Cardiac fibroblast (primary cell): ENCODE results near the gene CCDC71.

Source experiments
- DNase-seq, 2 donors: peaks; one replicate each; pipeline versions ENCODE4 v3.0.0 to v3.0.0-alpha.2; 2010; ENCODE audit warnings: low read depth in 2 of 2
- H3K4me3 ChIP-seq, 2 donors: replicated peaks in 1 of 2; 1 replicate in 1 of 2; 2 replicates in 1 of 2; pipeline ENCODE4 v1.5.1; 2011; ENCODE audit warnings: low read depth in 2 of 2, low read length in 2 of 2, mild to moderate bottlenecking in 2 of 2, moderate library complexity in 1 of 2
- CTCF ChIP-seq: IDR thresholded peaks from one replicate; pipeline ENCODE4 v1.5.1; 2011; ENCODE audit warnings: low read depth, mild to moderate bottlenecking, low read length, inconsistent platforms

The CCDC71 gene

GRCh38 chr3:49198161-49198560 lies 32.0 kb upstream of the CCDC71 start:
- no peak for TF ChIP-seq CTCF
- no peak overlapping the region for H3K4me3 ChIP-seq
- DNase-seq: no peak

- DNase-seq: no peak
- H3K4me3 ChIP-seq: no peak overlapping the region
- no peak for TF ChIP-seq CTCF
Measured at GRCh38 chr3:49191741-49192140, 25.6 kb upstream of the CCDC71 start.

- TF ChIP-seq CTCF: no peak
- H3K4me3 ChIP-seq: no peak overlapping the region
- no peak for DNase-seq
Measured at GRCh38 chr3:49183873-49184272, 17.7 kb upstream of the CCDC71 start.

GRCh38 chr3:49182682-49183081 lies 16.6 kb upstream of the CCDC71 start:
- no peak for DNase-seq
- TF ChIP-seq CTCF: no peak
- no peak overlapping the region for H3K4me3 ChIP-seq

- no peak for DNase-seq
- TF ChIP-seq CTCF: no peak
- no peak overlapping the region for H3K4me3 ChIP-seq
Measured at GRCh38 chr3:49181351-49181750, 15.2 kb upstream of the CCDC71 start.

- no peak overlapping the region for H3K4me3 ChIP-seq
- TF ChIP-seq CTCF: no peak
- DNase-seq: no peak
Measured at GRCh38 chr3:49180116-49180515, 14.0 kb upstream of the CCDC71 start.

- TF ChIP-seq CTCF: no peak
- DNase-seq: no peak
- H3K4me3 ChIP-seq: no peak overlapping the region
Measured at GRCh38 chr3:49177073-49177472, 10.9 kb upstream of the CCDC71 start.
